Effector memory CD8-positive, alpha-beta T cell (primary cell): Measurements from ENCODE around the gene STK10.
A peak's percentile ranks its signal among the peaks of the same experiment; 100 is the strongest.

Experiments used
- ATAC-seq: fragments of 150-1000 bp; cut with Tn5 transposase; replicated peaks from 2 replicates; pipeline ENCODE4 v1.10.0; 2021; ENCODE audit warnings: mild to moderate bottlenecking, moderate library complexity
- DNase-seq, 3 experiments: peaks; one replicate each; pipeline ENCODE4 v3.0.0; 2021
- H3K27ac Mint-ChIP-seq, 2 donors: one replicate each; pipeline ENCODE4 v1.8.0; 2022; ENCODE audit warnings: mild to moderate bottlenecking in 2 of 2, mixed read lengths in 2 of 2, moderate library complexity in 2 of 2
- H3K27me3 Mint-ChIP-seq, 2 donors: one replicate each; pipeline ENCODE4 v1.8.0; 2022; ENCODE audit warnings: mixed read lengths in 2 of 2
- H3K36me3 Mint-ChIP-seq: one replicate; pipeline ENCODE4 v1.8.0; 2022; ENCODE audit warnings: mild to moderate bottlenecking, moderate library complexity, mixed read lengths; ENCODE audit not compliant: insufficient read depth
- H3K4me1 Mint-ChIP-seq, 2 donors: one replicate each; pipeline ENCODE4 v1.8.0; 2022; ENCODE audit warnings: low read depth in 2 of 2, mixed read lengths in 2 of 2
- H3K4me3 Mint-ChIP-seq, 2 donors: one replicate each; pipeline ENCODE4 v1.8.0; 2022; ENCODE audit warnings: mild to moderate bottlenecking in 2 of 2, mixed read lengths in 2 of 2, moderate library complexity in 2 of 2
- H3K9me3 Mint-ChIP-seq, 2 donors: one replicate each; pipeline ENCODE4 v1.8.0; 2022; ENCODE audit warnings: mixed read lengths in 2 of 2

Gene STK10

DNA sequence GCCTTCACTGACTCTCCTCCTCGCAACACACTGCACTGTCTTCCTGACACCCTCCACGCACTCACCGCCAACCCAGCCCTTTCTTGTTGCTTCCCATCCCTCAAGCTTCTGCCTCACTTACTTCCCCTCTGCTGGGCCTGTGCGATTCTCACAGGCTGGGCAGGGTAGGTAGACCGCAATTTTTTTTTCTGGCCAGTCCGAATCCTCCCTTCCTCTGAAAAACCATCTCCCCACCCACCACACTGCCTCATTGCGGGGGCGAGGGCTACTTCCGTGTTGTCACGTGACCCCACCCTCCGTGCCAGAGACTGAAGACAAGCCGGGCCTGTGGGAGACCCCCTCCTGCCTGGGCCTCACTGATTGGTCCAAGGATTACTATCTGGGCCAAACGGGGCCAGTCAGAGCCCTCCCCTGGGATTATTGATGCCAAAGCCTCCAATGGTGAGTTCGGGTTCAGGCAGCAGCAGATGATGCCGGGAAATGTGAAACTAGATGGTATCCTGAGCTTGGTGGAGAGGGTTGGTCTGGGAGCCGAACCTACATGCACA is 73.1 kb downstream of the STK10 start:
- Mint-ChIP-seq H3K9me3 (no peaks in the 10 kb centered on the region), H3K36me3 (peaks cover 69% of the 10 kb centered on the region), H3K4me3 (peak overlapping the region; percentile 77 to 82), H3K27ac (peak overlapping the region; percentile 94 to 95), H3K27me3 (no peaks in the 10 kb centered on the region), H3K4me1 (peaks cover 66 to 76% of the 10 kb centered on the region in 2 donors)
- DNase-seq (peak; percentile 58 to 61 (median 58)), ATAC-seq (peak; percentile 38)

DNA sequence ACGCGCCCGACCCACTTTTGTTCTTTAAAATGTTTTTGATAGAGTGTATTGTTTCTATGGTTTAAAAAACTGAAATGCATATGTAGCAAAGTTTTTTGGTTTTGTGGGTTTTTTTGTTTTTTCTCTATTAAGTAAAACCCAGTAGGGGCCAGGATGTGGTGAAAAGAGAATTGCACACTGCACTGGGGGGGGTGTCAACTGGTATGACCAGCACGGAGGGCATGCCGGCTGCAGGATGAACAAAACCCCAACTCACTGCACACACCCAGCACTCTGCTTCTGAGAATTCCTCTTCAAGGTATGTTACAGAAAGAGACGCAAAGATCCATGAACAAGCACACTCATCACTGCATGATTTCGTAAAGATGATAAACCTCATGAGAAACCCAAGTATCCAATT is 75.0 kb downstream of the STK10 start:
- peak overlapping the region; percentile 85 to 88 for H3K4me3 Mint-ChIP-seq
- DNase-seq (peak; percentile 76 to 80 (median 76)), ATAC-seq (peak; percentile 72)
- peak overlapping the region; percentile 94 to 95 for H3K27ac Mint-ChIP-seq
- H3K4me1 Mint-ChIP-seq = peaks cover 61 to 77% of the 10 kb centered on the region in 2 donors
- peaks cover 59% of the 10 kb centered on the region for H3K36me3 Mint-ChIP-seq
- H3K27me3 Mint-ChIP-seq = no peaks in the 10 kb centered on the region
- H3K9me3 Mint-ChIP-seq = no peaks in the 10 kb centered on the region

DNA sequence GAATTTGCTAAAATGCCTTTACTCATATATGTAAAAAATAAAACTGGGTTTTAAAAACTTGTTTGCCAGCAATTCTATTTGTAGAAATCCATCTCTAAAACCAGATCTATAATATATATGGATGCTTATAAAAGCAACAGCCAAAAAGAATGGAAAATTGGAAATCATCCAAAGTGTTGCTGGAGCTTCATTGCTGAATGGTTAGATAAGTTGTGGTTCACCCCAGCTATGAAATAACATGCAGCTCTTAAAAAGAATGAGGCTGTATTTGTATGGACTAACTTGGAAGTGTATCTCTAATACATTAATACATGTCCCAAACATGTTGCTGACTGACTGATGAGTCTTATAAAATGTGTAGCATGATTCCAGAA is 76.2 kb downstream of the STK10 start:
- Mint-ChIP-seq H3K9me3 (no peaks in the 10 kb centered on the region), H3K36me3 (peaks cover 56% of the 10 kb centered on the region), H3K4me3 (peak overlapping the region; percentile 85 to 88), H3K27ac (peak overlapping the region; percentile 94 to 95), H3K27me3 (no peaks in the 10 kb centered on the region), H3K4me1 (peaks cover 62 to 83% of the 10 kb centered on the region in 2 donors)
- DNase-seq = no peak
- ATAC-seq = no peak

DNA sequence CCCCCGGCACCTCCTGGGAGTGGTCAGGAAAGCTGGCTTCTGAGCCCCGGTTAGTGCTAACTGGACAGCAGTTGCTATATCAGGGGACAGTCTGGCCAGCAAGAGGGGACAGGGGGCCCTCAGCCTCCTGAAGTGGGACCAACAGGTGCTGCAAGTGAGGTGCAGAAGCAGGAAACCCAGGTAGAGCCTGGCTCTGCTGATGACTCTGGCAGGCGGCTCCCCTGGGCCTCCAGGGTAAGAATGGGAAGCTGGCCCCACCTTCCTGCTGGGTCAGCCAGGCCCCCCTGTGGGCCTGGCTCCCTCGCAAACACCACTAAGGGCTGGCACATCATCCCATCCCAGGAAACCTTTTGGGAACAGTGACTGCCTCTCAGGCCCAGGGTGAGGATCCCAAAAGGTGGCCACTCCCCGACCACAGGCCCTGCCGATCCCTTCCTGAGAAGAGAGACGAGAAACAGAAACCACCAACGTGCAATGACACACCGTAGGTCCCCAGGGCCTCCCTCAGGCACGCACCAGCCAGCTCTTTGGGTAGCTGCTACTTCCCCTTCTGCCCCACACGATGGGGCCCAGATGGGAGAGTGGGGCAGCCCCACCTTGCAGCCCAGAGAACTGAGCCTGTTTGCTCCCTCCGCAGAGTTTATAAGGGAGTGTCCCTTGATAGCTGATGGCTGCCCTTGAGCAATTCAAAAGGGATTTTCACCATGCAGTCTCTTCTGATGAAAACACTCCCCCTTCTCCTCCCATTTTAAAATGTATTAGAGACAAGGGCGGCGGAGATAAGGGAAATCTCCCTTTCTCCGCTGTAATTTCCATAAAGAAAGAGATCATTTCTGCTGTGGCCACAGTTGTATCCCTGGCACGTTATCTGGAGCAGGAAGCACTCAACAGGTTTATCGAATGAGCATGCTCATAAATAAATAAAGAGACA is 76.8 kb downstream of the STK10 start:
- peak; percentile 65 to 68 (median 67) for DNase-seq
- H3K4me3 Mint-ChIP-seq = peak overlapping the region; percentile 85 to 88
- ATAC-seq = peak; percentile 68
- peaks cover 55 to 77% of the 10 kb centered on the region in 2 donors for H3K4me1 Mint-ChIP-seq
- no peaks in the 10 kb centered on the region for H3K9me3 Mint-ChIP-seq
- peak overlapping the region; percentile 94 to 95 for H3K27ac Mint-ChIP-seq
- no peaks in the 10 kb centered on the region for H3K27me3 Mint-ChIP-seq
- H3K36me3 Mint-ChIP-seq = peaks cover 56% of the 10 kb centered on the region

DNA sequence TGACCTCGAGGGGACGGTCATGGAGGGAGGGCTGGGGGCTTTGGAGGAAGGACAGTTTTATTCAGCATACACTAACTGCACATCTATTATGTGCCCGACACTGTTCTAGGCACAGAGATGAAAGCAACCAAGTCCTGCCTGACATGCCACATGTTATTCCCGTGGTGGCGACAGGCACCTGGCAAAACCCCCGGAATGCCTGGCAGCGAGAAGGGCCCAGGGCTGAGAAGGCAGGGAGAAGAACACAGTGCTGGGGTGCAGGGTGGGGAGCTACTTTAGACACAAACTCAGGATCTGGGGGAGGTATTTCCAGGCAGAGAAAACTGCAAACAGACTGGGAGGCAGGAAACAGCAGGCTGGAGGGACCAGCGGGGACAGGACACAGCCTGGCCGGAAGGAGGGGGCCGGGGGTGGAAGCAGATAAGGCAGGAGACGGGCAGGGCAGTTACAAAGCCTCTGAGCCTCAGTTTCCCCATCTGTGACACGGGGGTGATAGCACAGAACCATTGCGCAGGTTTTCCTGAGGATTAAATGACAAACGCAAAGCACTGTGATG is 77.7 kb downstream of the STK10 start:
- H3K27me3 Mint-ChIP-seq = no peaks in the 10 kb centered on the region
- no peak for ATAC-seq
- H3K4me3 Mint-ChIP-seq = peak overlapping the region; percentile 85 to 88
- H3K27ac Mint-ChIP-seq = peak overlapping the region; percentile 94 to 95
- peaks cover 56% of the 10 kb centered on the region for H3K36me3 Mint-ChIP-seq
- no peak for DNase-seq
- peaks cover 47 to 70% of the 10 kb centered on the region in 2 donors for H3K4me1 Mint-ChIP-seq
- H3K9me3 Mint-ChIP-seq = no peaks in the 10 kb centered on the region

DNA sequence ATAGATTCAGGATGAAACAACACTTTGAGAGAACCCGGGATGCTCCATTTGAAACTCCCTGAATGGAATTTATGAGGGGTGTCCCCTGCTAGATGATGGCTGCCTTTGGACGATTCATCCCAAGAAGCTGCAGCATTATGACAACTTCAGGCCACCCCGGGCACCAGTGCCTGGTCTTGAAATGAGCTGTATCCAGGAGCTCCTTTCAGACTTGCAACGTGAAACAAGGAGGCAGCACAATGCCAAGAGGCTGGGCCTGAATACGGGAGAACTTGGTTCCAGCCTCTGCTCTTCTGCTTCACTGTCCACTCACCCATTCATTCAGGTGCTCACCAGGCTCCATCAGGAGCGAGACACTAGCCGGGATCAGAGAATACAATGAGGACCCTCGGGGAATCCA is 78.3 kb downstream of the STK10 start:
- Mint-ChIP-seq H3K4me1 (peaks cover 45 to 68% of the 10 kb centered on the region in 2 donors), H3K9me3 (no peaks in the 10 kb centered on the region), H3K27me3 (no peaks in the 10 kb centered on the region), H3K27ac (peak overlapping the region; percentile 94 to 95), H3K4me3 (peak overlapping the region; percentile 85 to 88), H3K36me3 (peaks cover 56% of the 10 kb centered on the region)
- DNase-seq = no peak
- ATAC-seq = no peak

DNA sequence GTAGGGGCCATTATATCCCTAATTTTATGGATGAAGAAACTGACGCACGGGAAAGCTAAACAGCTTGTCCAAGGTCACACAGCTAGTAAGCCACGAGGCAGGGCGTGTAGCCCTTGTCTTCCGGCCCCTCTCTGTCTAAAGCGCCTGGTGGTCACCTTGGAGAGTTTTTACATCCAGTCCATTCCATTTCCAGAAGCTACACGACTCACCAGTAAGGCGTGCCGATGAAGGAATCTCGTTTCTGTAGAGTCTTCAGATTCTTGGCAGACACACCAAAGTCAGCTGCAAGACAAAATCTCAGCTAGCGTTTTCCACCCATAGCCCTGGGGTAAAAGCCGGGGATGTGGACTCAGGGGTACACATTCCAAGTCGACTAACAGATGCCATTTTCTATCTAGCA is 80.5 kb downstream of the STK10 start:
- Mint-ChIP-seq H3K4me3 (no peak overlapping the region), H3K9me3 (no peaks in the 10 kb centered on the region), H3K27ac (peak overlapping the region in 1 of 2 donors; percentile 74), H3K4me1 (peaks cover 31 to 49% of the 10 kb centered on the region in 2 donors), H3K36me3 (peaks cover 49% of the 10 kb centered on the region), H3K27me3 (no peaks in the 10 kb centered on the region)
- ATAC-seq = no peak
- no peak for DNase-seq

DNA sequence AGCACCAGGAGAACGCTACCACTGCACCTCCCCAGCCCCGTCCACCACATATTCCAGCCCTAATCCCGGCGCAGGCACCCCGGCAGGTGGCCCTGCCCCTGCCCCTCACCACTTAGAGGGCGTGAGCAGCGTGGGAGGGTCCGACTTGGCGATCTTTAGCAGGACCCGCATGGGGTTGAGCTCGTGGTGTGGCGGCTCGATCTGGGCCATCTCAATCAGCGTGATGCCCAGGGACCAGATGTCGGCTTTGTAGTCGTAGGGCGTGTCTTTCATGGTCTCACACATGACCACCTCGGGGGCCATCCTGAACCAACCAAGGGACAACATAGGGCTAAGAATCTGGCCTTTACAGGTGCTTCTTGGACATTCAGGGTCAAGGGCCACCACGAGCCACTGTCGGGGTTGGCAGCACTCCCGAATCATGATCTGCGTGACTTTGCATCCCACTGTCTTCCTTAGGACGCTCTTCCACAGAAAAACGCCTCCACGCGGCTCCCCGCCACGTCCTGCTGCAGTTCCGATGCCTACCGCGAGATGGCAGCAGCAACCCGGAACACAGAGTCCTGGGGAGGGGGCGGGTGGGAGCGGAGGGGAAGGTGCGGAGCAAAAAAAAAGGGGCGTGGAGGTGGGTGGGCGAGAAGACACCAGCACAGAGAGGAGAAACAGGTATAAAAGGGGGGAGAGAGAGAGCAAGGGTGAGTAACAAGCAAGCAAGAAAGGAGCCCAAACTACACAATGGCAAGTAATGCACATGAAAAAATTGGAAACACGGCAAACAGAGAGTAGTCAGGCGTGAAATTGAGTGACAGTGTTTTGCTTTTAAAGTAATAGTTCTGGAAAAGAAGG is 81.3 kb downstream of the STK10 start:
- DNase-seq (peak; percentile 60 to 61 (median 61)), ATAC-seq (peak; percentile 10)
- peaks cover 33 to 51% of the 10 kb centered on the region in 2 donors for H3K4me1 Mint-ChIP-seq
- peak overlapping the region; percentile 74 to 83 for H3K27ac Mint-ChIP-seq
- no peaks in the 10 kb centered on the region for H3K27me3 Mint-ChIP-seq
- no peaks in the 10 kb centered on the region for H3K9me3 Mint-ChIP-seq
- H3K4me3 Mint-ChIP-seq = no peak overlapping the region
- H3K36me3 Mint-ChIP-seq = peaks cover 52% of the 10 kb centered on the region

DNA sequence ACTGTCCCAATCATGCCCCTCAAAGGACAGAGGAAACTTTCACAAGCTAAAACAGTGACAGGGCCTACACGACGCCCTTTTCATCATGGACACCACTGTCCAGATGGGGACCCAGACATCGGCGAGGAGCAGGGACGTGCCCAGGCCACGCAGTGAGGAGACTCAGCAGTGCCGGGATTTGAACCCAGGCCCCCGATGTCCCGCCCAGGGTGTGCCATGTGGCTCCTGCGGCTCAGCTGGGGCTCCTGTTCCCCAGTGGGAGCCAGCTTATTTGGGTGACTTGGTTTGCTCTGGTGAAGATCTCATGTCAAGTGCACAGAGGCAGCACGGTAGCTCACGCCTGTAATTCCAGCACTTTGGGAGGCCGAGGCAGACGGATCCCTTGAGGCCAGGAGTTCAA is 82.2 kb downstream of the STK10 start:
- Mint-ChIP-seq H3K9me3 (no peaks in the 10 kb centered on the region), H3K4me1 (peaks cover 28 to 47% of the 10 kb centered on the region in 2 donors), H3K27me3 (no peaks in the 10 kb centered on the region), H3K4me3 (no peak overlapping the region), H3K36me3 (peaks cover 60% of the 10 kb centered on the region), H3K27ac (peak overlapping the region; percentile 68 to 81)
- DNase-seq (no peak), ATAC-seq (no peak)

DNA sequence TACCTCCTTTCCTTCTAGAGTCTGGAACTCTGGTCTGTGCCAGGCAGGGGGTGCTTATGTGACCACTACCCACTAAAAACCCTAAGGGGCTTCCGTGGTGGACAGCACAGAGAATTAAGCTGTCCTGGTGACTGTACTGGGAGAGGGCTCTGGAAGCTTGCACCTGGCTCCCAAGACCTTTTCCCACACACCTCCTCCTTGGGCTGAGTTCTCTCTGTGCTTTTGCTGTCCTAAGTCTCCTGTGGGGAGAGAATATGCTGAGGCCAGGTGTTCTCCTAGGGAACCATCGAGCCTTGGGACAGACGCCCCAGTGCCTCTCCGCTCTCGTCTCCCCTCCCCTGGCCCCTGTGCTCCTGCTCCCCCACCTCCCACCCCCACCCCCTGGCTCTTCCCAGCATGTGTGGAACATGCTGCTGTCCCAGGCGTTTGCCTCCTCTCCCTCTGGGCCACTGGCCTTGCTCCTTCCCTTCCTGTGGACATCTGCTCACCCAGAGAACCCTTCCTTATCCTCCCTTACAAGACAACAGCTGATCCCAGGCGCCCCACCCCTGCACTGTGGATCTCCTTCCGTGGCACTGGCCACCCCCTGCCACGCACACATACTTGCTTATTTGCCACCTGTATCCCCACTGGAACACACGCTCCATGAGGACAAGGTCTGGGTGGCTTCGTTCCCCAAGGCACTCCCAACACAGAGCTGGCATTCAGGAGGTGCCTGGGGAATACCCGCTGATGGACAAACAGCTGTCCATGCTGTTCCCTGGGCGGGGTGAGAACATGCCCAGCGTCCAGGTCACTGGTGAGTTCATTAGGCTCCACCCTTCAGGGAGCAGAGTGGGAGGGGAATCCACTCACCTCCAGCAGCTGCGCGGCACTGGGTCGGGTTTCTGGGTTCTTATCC is 83.0 kb downstream of the STK10 start:
- H3K36me3 Mint-ChIP-seq = peaks cover 67% of the 10 kb centered on the region
- no peaks in the 10 kb centered on the region for H3K27me3 Mint-ChIP-seq
- H3K9me3 Mint-ChIP-seq = no peaks in the 10 kb centered on the region
- H3K27ac Mint-ChIP-seq = peak overlapping the region; percentile 68 to 81
- peaks cover 20 to 39% of the 10 kb centered on the region in 2 donors for H3K4me1 Mint-ChIP-seq
- DNase-seq (no peak), ATAC-seq (no peak)
- H3K4me3 Mint-ChIP-seq = no peak overlapping the region

DNA sequence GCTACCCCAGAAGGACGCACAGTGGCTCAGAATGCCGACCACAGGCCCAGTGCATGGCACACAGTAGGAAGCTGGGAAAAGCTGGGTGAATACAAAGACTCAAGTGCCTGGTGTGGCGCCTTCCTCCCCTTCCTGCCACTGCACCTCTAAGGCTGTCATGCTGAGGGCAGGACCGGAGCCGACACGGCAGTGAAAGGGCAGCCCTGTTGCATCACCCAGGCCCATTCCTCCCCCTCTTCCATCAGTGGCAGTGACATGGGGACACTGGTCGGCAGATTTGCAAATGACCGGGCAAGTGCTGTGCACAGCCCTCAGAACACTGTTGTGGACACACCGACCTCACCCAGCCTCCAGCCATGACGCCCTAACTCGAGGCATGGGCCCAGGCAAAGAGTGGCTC is 84.0 kb downstream of the STK10 start:
- peaks cover 72% of the 10 kb centered on the region for H3K36me3 Mint-ChIP-seq

DNA sequence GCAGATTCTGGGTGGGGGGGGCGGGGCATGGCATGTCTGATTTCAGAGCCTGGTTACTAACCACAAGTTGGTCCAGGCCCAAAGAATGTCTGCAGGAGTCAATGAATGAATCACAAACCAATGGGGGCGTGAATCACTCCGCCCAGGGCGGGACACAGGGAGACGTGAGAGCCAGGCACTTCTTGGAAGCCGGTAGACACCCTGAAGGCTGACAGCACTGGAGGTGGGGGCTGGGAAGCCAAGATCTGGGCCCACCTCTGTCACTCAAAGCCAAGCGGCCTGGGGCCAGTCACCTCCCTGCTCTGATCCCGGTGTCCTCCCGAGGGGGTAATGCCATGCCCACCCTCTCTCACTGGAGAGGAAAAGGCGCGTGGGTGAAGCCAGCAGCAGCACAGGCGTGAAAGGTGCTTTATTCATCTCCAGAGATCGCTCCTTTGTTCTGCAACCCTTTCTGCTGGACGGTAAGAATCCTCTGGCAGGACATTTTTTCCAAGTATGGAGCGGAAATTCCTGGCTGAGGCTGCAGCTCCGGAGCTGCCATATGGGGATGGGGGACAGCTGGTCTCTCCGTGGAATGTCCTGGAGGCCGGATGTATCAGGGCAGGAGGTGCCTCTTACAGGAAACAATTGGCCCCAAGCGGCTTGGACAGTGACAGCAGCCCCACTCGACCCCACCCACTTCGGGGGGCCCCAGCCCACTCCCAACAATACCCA is 85.0 kb downstream of the STK10 start:
- no peak for DNase-seq
- Mint-ChIP-seq H3K27me3 (no peaks in the 10 kb centered on the region), H3K27ac (no peak overlapping the region), H3K36me3 (peaks cover 77% of the 10 kb centered on the region), H3K4me3 (no peak overlapping the region), H3K4me1 (peaks cover 22 to 35% of the 10 kb centered on the region in 2 donors), H3K9me3 (no peaks in the 10 kb centered on the region)
- ATAC-seq = no peak

More for the DNA sequence above, 84.0 kb downstream of the STK10 start:
- Mint-ChIP-seq H3K4me3 (no peak overlapping the region), H3K27me3 (no peaks in the 10 kb centered on the region), H3K27ac (peak overlapping the region in 1 of 2 donors; percentile 44), H3K9me3 (no peaks in the 10 kb centered on the region), H3K4me1 (peaks cover 14 to 30% of the 10 kb centered on the region in 2 donors)
- no peak for DNase-seq
- no peak for ATAC-seq
